Bone marrow (tissue), 2 donors: ENCODE data around the gene RPTN.

Experiments
- DNase-seq, 2 donors: peaks; one replicate each; lab custom pipeline; 2025; lab: John Stamatoyannopoulos, UW

The RPTN gene, protein sequence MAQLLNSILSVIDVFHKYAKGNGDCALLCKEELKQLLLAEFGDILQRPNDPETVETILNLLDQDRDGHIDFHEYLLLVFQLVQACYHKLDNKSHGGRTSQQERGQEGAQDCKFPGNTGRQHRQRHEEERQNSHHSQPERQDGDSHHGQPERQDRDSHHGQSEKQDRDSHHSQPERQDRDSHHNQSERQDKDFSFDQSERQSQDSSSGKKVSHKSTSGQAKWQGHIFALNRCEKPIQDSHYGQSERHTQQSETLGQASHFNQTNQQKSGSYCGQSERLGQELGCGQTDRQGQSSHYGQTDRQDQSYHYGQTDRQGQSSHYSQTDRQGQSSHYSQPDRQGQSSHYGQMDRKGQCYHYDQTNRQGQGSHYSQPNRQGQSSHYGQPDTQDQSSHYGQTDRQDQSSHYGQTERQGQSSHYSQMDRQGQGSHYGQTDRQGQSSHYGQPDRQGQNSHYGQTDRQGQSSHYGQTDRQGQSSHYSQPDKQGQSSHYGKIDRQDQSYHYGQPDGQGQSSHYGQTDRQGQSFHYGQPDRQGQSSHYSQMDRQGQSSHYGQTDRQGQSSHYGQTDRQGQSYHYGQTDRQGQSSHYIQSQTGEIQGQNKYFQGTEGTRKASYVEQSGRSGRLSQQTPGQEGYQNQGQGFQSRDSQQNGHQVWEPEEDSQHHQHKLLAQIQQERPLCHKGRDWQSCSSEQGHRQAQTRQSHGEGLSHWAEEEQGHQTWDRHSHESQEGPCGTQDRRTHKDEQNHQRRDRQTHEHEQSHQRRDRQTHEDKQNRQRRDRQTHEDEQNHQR

DNA sequence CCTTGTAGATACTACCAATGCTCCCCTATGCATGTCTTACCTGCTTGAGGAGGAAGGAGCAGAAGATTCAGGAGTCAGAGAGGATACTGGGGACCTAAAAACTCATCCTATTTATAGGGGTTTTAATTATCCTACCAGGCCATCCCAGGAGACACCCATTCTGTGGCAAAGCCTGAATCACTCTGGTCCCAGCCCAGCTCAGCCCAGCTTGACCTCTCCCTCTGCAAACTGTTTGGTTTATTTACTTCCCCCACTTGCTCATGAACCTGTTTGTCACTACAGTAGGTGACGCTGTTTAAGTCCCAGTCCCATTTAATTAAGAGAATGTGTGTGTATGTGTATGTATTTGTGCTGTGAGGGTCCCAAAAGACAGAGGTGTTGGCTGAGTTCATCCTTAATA lies at the start of gene RPTN:
RPTN (minus strand) TSS at position 85 of the 400 bp plus-strand sequence. CDS start 1,339 bp downstream, outside the sequence.
- DNase-seq: no peak

- DNase-seq: no peak
These were observed 40.0 kb upstream of the RPTN start for GRCh38 chr1:152198982-152199381.

DNA sequence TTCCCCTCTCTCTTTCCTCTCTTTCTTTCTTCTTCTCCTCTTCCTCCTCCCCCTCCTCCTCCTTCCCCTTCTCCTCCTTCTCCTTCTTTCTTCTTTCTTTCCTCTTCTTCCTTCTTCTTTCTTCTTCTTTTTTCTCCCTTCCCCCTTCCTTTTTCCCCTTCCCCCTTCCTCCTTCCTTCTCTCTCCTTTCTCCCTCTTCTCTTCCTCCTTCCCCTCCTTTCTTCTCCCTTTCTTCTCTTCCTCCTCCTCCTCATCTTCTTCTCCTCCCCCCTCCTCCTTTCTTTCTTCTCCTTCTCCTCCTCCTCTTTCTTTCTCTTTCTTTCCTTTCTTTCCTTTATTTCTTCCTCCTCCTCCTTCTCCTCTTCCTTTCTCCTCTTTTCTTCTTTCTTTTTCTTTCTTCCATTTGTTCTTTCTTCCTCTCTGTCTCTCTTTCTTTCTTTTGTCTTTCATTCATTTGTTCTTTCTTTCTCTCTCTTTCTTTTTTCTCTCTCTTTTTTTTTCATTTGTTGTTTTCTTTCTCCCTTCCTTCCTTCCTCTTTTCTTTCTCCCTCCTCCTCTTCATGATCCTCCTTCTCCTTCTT lies 38.4 kb upstream of the RPTN start:
- DNase-seq: no peak

- no peak for DNase-seq
These were observed 32.7 kb upstream of the RPTN start for GRCh38 chr1:152191711-152192110.

- DNase-seq: no peak
These were observed 32.2 kb upstream of the RPTN start for GRCh38 chr1:152191260-152191659.

DNA sequence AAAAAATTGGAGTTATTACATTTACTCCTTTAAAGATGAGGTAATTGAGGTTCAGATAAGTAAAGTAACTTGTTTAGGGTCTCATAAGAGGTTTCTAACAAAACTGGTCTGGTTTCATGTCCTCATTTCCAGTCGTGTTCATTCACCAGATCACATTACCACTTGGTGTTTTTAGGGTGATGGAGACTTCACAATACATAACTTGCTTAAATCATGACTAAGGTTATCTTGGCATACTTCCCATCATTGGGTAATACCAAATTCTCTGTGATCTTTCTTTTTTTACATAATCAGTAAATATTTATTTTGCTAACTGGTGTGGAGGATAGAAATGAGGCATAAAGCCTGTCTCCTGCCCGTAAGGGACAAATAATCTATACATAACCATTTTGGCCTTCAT lies 31.6 kb upstream of the RPTN start:
- DNase-seq: no peak

DNA sequence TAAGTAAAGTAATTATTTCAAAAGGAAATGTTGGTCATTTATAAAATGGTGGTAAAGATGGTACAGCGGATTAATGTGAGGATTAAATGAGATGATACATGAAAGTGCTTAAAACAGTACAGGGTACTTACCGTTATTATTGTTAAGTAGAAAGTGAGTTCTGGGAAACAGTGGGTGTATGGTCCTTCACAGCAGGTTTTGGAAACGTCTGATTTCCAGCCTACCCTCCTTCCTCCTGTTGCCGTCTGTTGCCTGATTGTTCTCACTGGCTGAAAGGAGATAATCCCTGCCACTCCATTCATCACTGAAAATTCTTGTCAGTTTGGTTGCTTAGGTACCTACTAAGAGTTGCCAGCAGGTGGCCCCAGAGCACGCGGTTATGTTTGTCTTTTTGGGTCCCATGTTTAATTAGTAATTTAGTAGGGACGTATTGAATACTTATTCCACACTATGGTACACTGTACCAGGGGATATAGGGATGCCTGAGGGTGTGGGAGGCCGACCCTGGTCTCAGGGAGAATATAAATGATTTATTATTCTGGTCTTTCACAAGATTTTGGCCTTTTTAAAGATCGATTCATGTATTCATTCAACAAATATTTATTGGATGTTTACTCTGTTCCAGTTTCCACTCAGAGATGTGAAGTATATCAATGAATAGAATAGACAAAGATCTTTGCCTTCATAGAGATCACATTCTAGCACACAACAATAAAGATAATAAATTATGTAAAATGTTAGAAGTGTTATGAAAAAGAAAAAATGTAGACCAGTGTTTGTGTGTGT lies 30.8 kb upstream of the RPTN start:
- DNase-seq: peak in 1 of 2 donors; percentile 61

- peak; percentile 19 to 55 for DNase-seq
These were observed 29.9 kb upstream of the RPTN start for GRCh38 chr1:152188673-152189591.

GRCh38 chr1:152186556-152187285 lies 27.7 kb upstream of the RPTN start:
- DNase-seq: no peak

DNA sequence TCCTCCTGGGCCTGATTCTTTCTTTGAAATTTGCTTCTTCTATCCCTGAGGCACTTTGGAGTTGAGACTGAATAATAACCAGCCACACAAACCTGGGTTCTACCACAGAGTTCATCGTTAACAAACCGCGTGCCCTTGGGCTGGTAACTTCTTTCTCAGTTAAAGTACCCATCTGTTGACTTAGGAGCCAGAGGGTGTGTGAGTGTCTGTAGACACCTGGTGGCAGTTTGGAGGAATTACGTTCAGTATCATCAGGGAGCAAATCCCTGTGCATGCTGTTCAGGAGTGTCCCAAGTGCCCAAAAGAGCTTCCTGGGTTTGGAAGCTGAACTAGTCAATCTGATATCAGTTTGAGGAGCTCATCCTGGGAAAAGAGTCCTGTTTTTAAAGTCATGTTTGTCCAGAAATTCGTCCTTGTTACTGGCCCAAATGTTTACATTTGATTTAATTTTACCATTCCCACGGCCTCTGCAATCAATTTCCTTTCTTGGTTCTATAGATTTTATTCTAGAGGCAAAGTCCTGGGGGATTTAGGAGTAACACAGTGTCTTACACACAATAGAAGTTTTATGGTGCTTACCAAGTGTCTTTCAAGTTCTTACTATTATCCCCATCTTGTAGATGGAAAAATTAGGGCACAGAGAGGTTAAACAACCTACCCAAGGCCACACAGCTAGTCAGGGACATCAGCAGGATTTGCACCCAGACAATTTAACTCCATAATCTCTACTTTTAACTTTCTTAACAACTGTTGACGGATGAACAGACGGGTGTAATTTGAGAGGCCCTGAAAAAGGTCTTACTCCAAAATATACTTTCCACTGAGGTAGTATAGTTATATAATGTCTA lies 26.7 kb upstream of the RPTN start:
- peak in 1 of 2 donors; percentile 29 for DNase-seq

DNA sequence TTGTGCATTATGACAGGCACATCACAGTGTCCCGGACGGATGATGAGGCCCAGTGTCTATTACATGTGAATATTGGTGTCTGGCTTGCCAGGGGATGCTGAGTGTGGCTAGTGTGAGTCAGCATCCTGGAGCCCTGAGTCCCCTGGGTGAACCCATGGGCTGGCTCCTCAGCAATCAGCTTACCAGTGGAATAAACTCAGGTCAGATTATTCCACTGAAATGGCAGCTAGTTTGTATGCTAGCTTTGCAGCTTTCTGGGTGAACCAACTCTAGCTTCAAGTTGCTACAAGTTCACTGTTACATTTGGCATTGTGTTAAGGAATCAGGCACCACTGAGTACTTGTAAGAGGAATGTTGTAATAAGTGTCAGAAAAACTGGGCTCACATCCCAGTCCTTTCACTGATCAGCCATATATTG lies 23.9 kb upstream of the RPTN start:
- no peak for DNase-seq

DNA sequence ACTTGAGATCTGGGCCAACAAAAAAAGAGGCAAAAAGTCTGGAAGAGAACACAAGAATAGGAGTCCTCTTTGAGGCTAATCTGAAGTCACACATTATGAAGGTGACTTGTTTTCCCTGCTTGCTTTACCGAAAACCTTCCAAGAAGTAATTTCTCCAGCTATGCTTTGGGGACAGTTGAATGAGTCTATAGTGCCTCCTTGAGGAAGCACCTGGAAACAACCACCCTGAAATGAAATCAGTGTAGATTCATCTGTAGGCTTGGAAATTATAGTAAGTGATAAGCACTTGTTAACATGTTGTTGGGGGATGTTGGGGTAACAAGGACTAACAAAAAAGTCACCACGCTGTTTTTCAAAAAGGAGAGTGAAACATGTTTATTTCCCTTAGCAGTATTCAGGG lies 23.4 kb upstream of the RPTN start:
- DNase-seq: no peak

GRCh38 chr1:152179566-152179965 lies 20.5 kb upstream of the RPTN start:
- DNase-seq: no peak

DNA sequence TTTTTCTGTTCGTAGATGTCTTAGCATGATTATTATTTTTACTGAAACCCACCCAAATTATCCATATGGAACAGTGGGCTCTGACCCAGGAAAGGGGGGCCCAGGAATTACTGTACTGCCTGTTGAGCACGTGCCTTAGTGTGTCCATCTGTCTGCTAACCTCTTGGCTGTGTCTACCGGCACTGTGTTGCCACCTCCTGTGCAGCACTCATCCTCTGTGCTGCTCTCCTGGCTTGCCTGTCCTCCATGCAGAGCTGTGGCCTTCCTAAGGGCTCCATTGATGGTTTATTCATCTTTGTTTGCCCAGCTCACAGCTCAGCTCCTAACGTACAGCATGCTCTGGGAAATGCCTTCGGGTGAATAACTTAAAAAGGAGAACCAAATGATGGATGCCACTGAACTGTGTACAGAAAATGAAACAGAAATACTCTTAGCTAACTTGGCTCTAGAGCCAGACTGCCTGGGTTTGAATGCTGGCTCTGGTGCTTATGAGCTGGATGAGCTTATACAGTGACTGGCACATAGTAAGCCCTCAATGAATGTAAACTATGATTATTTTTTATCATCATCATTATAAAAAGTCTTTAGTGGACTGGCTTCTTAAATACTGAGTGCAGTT lies 11.4 kb upstream of the RPTN start:
- no peak for DNase-seq

DNA sequence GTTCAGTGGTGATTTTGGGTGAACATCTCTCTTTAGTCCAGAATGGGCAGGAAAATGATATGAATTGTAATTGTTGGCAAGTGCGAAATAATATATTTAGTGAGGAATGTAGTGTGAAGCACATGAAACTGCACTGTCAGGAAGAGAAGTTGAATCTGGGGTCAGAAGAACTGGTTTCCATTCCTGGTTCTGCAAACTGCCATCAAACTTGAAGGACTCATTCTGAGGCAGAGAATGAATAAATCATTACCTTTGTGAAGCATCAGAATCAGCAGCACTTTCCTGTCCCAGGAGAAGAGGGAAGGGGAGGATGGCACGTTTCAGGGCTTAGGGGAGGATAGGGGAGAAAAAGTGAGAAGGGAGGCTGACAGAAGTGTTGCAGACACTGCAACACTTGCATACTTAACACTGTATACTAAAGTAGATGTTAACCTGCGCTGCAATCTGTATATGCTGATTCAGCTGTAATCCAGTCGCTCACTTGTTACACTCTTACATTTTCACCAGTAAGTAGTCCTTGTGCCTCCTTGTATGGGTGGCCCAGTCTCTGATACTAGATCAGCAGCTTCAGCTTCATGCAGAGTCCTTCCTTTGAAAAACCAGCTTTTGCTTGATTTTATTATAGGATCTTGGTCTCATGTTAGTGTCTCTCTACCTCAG lies 10.5 kb upstream of the RPTN start:
- no peak for DNase-seq

DNA sequence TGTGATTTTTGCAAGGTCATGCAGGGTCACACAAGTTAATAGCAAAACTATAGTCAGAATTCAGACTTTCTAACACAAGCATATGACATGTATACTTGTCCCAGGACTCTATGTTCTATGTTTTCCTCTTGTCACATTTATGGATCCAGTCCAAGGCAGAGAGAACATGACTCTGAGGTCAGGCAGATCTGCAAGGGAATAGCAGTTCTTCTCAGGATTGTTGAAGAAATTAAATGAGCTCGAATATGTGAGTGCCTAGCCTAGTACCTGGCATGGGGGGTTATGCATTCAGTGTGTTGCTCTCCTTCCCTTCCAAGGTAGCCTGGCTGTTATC lies 9.5 kb upstream of the RPTN start:
- no peak for DNase-seq

DNA sequence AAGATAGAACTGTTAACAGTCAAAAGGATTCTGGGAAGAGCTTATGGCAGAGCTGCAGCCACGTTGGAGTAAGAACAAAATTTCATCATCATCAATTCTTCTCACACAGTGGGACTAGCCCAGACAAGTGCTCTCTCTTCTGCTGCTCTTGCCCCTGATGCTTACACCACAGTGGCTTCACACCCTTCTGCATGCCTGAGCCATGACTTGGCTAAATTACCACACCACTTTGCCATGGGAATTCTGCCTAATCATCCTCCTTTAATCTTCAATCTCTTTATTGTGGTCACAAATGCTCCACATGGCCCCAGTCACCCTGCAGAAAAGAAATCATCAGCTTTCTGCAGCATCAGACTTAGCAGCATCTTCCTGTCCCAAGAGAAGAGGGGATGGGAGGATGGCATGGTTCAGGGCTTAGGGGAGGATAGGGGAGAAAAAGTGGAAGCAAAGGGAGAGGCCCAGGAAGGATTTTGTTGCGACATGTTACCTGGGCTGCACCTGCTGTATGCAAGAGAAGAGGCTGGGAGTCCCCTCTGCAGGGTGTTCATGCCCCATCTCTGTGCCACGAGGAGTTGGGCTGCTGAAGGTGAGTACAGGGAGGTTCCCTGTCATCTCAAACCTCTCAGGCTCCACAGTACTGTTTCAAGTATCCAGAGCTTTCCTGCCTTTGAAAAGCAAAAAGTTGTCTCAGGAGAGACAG lies 9.0 kb upstream of the RPTN start:
- no peak for DNase-seq

- DNase-seq: no peak
These were observed 7.9 kb upstream of the RPTN start for GRCh38 chr1:152166966-152167365.
